Measurements from ENCODE around the gene CD99. TPM values are rescaled to one million over a fixed set of nuclear protein-coding genes. Genes with fewer than 3 reads are reported as not detected.

The CD99 gene
- total RNA-seq, 1 donor from 2014 or later: 11.4 TPM

Other genes starting within 250 kb of the CD99 start
- gene DHRSX, start 190.3 kb upstream of the CD99 start, total RNA-seq: 23.2 TPM
- gene ZBED1, start 190.3 kb upstream of the CD99 start, total RNA-seq: 33.0 TPM
- gene XG, start 60.7 kb downstream of the CD99 start, total RNA-seq: not detected
- gene GYG2, start 137.6 kb downstream of the CD99 start, total RNA-seq: 4.1 TPM
- gene ARSD, start 238.0 kb downstream of the CD99 start, total RNA-seq: 9.0 TPM

Measured in frontal cortex (tissue), 1 donor.